ENCODE measurements around the gene SLC23A3. TPM values are rescaled to one million over a fixed set of nuclear protein-coding genes. Genes with fewer than 3 reads are reported as not detected.

Gene SLC23A3
- total RNA-seq, 2 experiments from 2014 or later, result 2.3 TPM

Other genes with a start within 250 kb of the SLC23A3 start
- gene CDK5R2, start 210.4 kb downstream of the SLC23A3 start, total RNA-seq, result not detected
- not detected for gene FEV, start 184.8 kb downstream of the SLC23A3 start, total RNA-seq
- gene CRYBA2, start 176.6 kb downstream of the SLC23A3 start, total RNA-seq, result not detected
- not detected for gene CFAP65, start 128.5 kb downstream of the SLC23A3 start, total RNA-seq
- not detected for gene IHH, start 109.1 kb downstream of the SLC23A3 start, total RNA-seq
- 10 to 100 TPM; 12.0 to 12.2 TPM for gene NHEJ1, start 9.2 kb downstream of the SLC23A3 start, total RNA-seq
- 10 to 100 TPM; 68.7 to 72.9 TPM for gene CNPPD1, start 6.9 kb upstream of the SLC23A3 start, total RNA-seq
- 100 to 1,000 TPM; 107 to 113 TPM for gene RETREG2, start 8.2 kb upstream of the SLC23A3 start, total RNA-seq
- 10 to 100 TPM; 51.4 to 56.7 TPM for gene ZFAND2B, start 36.8 kb upstream of the SLC23A3 start, total RNA-seq
- 10 to 100 TPM; 15.2 to 17.9 TPM for gene ABCB6, start 48.9 kb upstream of the SLC23A3 start, total RNA-seq
- gene ATG9A, start 59.6 kb upstream of the SLC23A3 start, total RNA-seq, result 10 to 100 TPM; 58.9 to 60.7 TPM
- 100 to 1,000 TPM; 121 to 122 TPM for gene ANKZF1, start 59.8 kb upstream of the SLC23A3 start, total RNA-seq
- 1 to 10 TPM; 6.2 to 7.3 TPM for gene GLB1L, start 75.4 kb upstream of the SLC23A3 start, total RNA-seq
- gene STK16, start 75.5 kb upstream of the SLC23A3 start, total RNA-seq, result 10 to 100 TPM; 41.6 to 42.3 TPM
- not detected for gene TUBA4B, start 83.2 kb upstream of the SLC23A3 start, total RNA-seq
- 100 to 1,000 TPM; 313 to 344 TPM for gene TUBA4A, start 83.9 kb upstream of the SLC23A3 start, total RNA-seq
- 10 to 100 TPM; 57.0 to 59.7 TPM for gene DNAJB2, start 109.3 kb upstream of the SLC23A3 start, total RNA-seq
- gene PTPRN, start 139.4 kb upstream of the SLC23A3 start, total RNA-seq, result under 1 TPM; 0.28 to 0.33 TPM
- gene RESP18, start 162.7 kb upstream of the SLC23A3 start, total RNA-seq, result not detected
- 10 to 100 TPM; 40.1 to 44.4 TPM for gene DNPEP, start 217.9 kb upstream of the SLC23A3 start, total RNA-seq
- not detected for gene DES, start 248.3 kb upstream of the SLC23A3 start, total RNA-seq